ENCODE data around the gene TBC1D10B. TPM values are rescaled to one million over a fixed set of nuclear protein-coding genes. Genes with fewer than 3 reads are reported as not detected.
A peak's percentile ranks its signal among the peaks of the same experiment; 100 is the strongest.

The TBC1D10B gene
- total and polyA plus RNA-seq, 2 of the 8 experiments (the other 6 are each of a cell fraction or from before 2014, with no cell fraction given), result 15.4 to 28.6 TPM

- no peak for TF ChIP-seq USF2 (IDR thresholded peaks at IDR 0.05; ENCODE audit: low read length)
- TF ChIP-seq CHD2 (IDR thresholded peaks at IDR 0.05; ENCODE audit: low read length), result no peak; the same call in 1 of the 2 replicates
- no peak for TF ChIP-seq GTF2F1 (IDR thresholded peaks at IDR 0.05; ENCODE audit: borderline replicate concordance, low read depth, low read length)
- TF ChIP-seq ATF3 (IDR thresholded peaks at IDR 0.05; ENCODE audit: insufficient read depth, low read depth, low read length), result no peak
- TF ChIP-seq EGR1 (IDR thresholded peaks at IDR 0.05; ENCODE audit: borderline replicate concordance, low read depth, low read length), result peak; percentile 88
- TF ChIP-seq POLR2A (IDR thresholded peaks at IDR 0.05; ENCODE audit: control extremely low read depth in 1 of 2, low read depth in 2 of 2, low read length in 2 of 2), result peak in 1 of 2 experiments; percentile 73; a peak in 2 of 3 replicates
- TF ChIP-seq BACH1 (IDR thresholded peaks at IDR 0.05; ENCODE audit: low read length), result peak; percentile 19; the same call in 1 of the 2 replicates
- no peak for TF ChIP-seq CHD7 (IDR thresholded peaks at IDR 0.05; ENCODE audit: insufficient replicate concordance, low read length)
These were observed 25.1 kb upstream of the TBC1D10B start, which contains the start of gene ZNF48 (continued) for GRCh38 chr16:30395155-30395991.
